ENCODE results near the gene KLRC4. TPM values are rescaled to one million over a fixed set of nuclear protein-coding genes. Genes with fewer than 3 reads are reported as not detected.

The KLRC4 gene
- total and polyA plus RNA-seq, 2 of the 8 experiments (the other 6 are each of a cell fraction or from before 2014, with no cell fraction given), result not detected

DNA sequence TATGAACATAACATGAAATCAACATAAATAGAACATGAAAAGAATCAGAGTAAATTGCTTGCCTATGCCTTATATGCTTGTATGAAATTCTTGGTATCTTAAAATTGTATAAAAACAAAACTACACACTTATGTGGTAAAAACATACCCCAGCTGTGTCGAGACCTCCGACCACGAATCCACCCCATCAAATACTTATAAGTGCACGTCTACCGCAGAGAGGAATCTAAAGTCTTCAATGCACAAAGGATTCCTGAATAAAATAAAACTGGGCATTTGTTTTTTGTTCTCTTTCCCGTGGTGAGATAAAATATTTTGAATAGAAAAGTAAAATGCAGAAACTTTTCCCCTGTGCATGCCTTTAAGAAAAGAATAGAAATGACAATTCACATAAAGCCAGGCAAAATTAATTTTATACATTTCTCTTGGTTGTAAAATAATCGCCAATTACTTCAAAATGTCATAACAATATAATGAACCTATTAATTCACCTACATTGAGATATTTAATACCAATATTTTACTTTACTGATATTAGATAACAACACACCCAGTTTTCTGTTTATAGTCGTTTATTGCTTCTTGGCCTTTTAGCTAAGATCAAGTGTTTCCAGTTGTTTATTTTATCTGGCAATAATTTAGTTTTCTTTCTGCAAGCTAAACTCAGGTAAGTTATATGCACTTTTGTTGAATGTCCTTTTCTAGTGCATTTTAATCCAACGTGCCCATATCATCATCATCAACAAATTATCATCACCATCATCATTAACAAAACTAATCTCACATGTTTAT lies 20.7 kb downstream of the KLRC4 start:
- Histone ChIP-seq H3K79me2 (ENCODE audit: control insufficient read depth in 1 of 2, insufficient read depth in 2 of 2, low read length in 2 of 2) (no peaks in the 10 kb centered on the region), H4K8ac (ENCODE audit: extremely low read depth, insufficient read depth, low read length) (no peak overlapping the region), H2AFZ (ENCODE audit: low read length) (no peak overlapping the region), H3K27me3 (replicated peaks in 1 of 4; ENCODE audit: control insufficient read depth in 3 of 4, extremely low read depth in 1 of 4, insufficient read depth in 3 of 4, low read length in 3 of 4) (no peaks in the 10 kb centered on the region), H3K23me2 (ENCODE audit: low read depth, low read length) (no peaks in the 10 kb centered on the region), H2AK5ac (ENCODE audit: low read depth, low read length) (no peak overlapping the region), H3K18ac (ENCODE audit: extremely low read depth, low read length) (no peak overlapping the region), H2BK20ac (ENCODE audit: low read length) (no peak overlapping the region), H3K9me3 (ENCODE audit: insufficient read depth in 2 of 2, low read depth in 1 of 2, low read length in 1 of 2) (no peaks in the 10 kb centered on the region), H4K5ac (ENCODE audit: insufficient read length, low read depth, low read length) (no peak overlapping the region), H3K4me2 (ENCODE audit: insufficient read depth in 1 of 2, low read depth in 2 of 2, low read length in 2 of 2) (no peak overlapping the region), H2BK15ac (ENCODE audit: low read length) (no peak overlapping the region), H3K9ac (replicated peaks in 1 of 4; ENCODE audit: extremely low read depth in 1 of 4, low read depth in 3 of 4, low read length in 3 of 4) (no peak overlapping the region), H3K36me3 (ENCODE audit: control insufficient read depth in 2 of 4, insufficient read depth in 4 of 4, low read length in 3 of 4) (no peaks in the 10 kb centered on the region), H3K4me3 (ENCODE audit: extremely low read depth in 1 of 4, insufficient read depth in 2 of 4, low read depth in 3 of 4, low read length in 4 of 4) (no peak overlapping the region), H2BK5ac (ENCODE audit: low read depth, low read length) (no peak overlapping the region), H3K4ac (replicated peaks; ENCODE audit: insufficient read length, low read depth, low read length) (no peak overlapping the region), H3K4me1 (replicated peaks in 1 of 4; ENCODE audit: control insufficient read depth in 3 of 4, insufficient read depth in 4 of 4, low read length in 3 of 4) (no peaks in the 10 kb centered on the region), H4K91ac (replicated peaks; ENCODE audit: insufficient read length, low read length) (no peak overlapping the region), H3K56ac (replicated peaks; ENCODE audit: insufficient read length, low read depth, low read length) (no peak overlapping the region), H2BK120ac (replicated peaks; ENCODE audit: low read depth, low read length) (no peak overlapping the region), H3K14ac (ENCODE audit: insufficient read length) (no peak overlapping the region), H4K20me1 (replicated peaks in 1 of 2; ENCODE audit: control insufficient read depth in 1 of 2, insufficient read depth in 2 of 2, low read length in 2 of 2) (no peaks in the 10 kb centered on the region), H3K23ac (ENCODE audit: insufficient read length) (no peak overlapping the region), H3K79me1 (ENCODE audit: low read depth, low read length) (no peaks in the 10 kb centered on the region), H3K27ac (ENCODE audit: low read depth, low read length) (no peak overlapping the region), H2BK12ac (ENCODE audit: low read depth, low read length) (no peak overlapping the region)
- DNase-seq (ENCODE audit: low read depth in 1 of 2, low spot score in 2 of 2), result no peak
- ChIA-PET CTCF (ENCODE audit: partially characterized antibody) (no interaction called here), POLR2A (ENCODE audit: partially characterized antibody) (no interaction called here)
- WGBS, 2 experiments (ENCODE audit: extremely low coverage in 1 of 2, insufficient coverage in 1 of 2, insufficient read length in 1 of 2, insufficient replicate concordance in 2 of 2, low coverage in 1 of 2, low lambda C conversion rate in 2 of 2, missing lambda C conversion rate in 1 of 2), result 86 to 88% methylated on average over 1 to 9 of the region's 9 CpGs
- FAIRE-seq, result no peak
- no peak for TF ChIP-seq SP4 (IDR thresholded peaks at IDR 0.05; ENCODE audit: low read length)
- no peak for TF ChIP-seq EZH2 (IDR thresholded peaks at IDR 0.05; ENCODE audit: low read depth, low read length, severe bottlenecking)
- TF ChIP-seq, protein P1, sequence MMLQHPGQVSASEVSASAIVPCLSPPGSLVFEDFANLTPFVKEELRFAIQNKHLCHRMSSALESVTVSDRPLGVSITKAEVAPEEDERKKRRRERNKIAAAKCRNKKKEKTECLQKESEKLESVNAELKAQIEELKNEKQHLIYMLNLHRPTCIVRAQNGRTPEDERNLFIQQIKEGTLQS (IDR thresholded peaks at IDR 0.05; ENCODE audit: insufficient read depth, low read depth, low read length), result no peak
- TF ChIP-seq, protein P2, sequence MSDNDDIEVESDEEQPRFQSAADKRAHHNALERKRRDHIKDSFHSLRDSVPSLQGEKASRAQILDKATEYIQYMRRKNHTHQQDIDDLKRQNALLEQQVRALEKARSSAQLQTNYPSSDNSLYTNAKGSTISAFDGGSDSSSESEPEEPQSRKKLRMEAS (IDR thresholded peaks at IDR 0.05), result no peak
- TF ChIP-seq ASH2L (IDR thresholded peaks at IDR 0.05; ENCODE audit: low read length), result no peak
- no peak for TF ChIP-seq SRF (IDR thresholded peaks at IDR 0.05; ENCODE audit: low read depth, low read length)
- TF ChIP-seq BACH1 (IDR thresholded peaks at IDR 0.05; ENCODE audit: low read length), result no peak
- no peak for TF ChIP-seq NRF1 (IDR thresholded peaks at IDR 0.05; ENCODE audit: low read depth, low read length)
- TF ChIP-seq KDM4A (IDR thresholded peaks at IDR 0.05; ENCODE audit: low read depth, low read length, severe bottlenecking), result no peak
- TF ChIP-seq SIRT6 (IDR thresholded peaks at IDR 0.05; ENCODE audit: low read length), result no peak
- TF ChIP-seq RNF2 (IDR thresholded peaks at IDR 0.05; ENCODE audit: borderline replicate concordance, low read depth, low read length, missing control alignments, poor library complexity, severe bottlenecking), result no peak
- TF ChIP-seq PHF8 (conservative IDR thresholded peaks at IDR 0.05; ENCODE audit: low read depth, low read length), result no peak
- TF ChIP-seq YY1 (IDR thresholded peaks at IDR 0.05; ENCODE audit: low read depth, low read length), result no peak

Measured in H1 (cell line).